HepG2 (cell line): ENCODE results near the gene ARL8A. TPM values are rescaled to one million over a fixed set of nuclear protein-coding genes. Genes with fewer than 3 reads are reported as not detected.
A peak's percentile ranks its signal among the peaks of the same experiment; 100 is the strongest.

Experiments
- ATAC-seq: fragments of 200-7000 bp; cut with Tn5 transposase; 3 replicates; pipeline ENCODE4 v1.9.1; 2020; ENCODE audit warnings: mild to moderate bottlenecking, moderate library complexity
- BruUV-seq: library from RNA; stranded (reverse); fragments of 400-500 nt; replicated peaks from 2 replicates; lab custom pipeline; 2021; lab: Mats Ljungman, UMichigan
- CTCF ChIA-PET: fragments of 300-600 bp; formaldehyde crosslinking; extraction: SDS; loops from one replicate; lab custom pipeline; 2021; ENCODE audit warnings: low total read pairs, inconsistent platforms, low intra/inter-chr PET ratio; lab: Yijun Ruan, JAX
- POLR2A ChIA-PET: fragments of 350-600 bp; sonication (Branson Sonifier 250); formaldehyde crosslinking; loops from one replicate; lab custom pipeline; 2020; ENCODE audit warnings: antibody characterized with exemption, inconsistent platforms; lab: Yijun Ruan, JAX
- DNase-seq: peaks from one replicate; pipeline ENCODE4 v3.0.0-alpha.2; 2015; ENCODE audit warnings: low spot score
- FAIRE-seq: peaks from 3 replicates; lab custom pipeline; 2011; peaks lifted over from hg19 to GRCh38; lab: Jason Lieb, UNC
- H2AFZ ChIP-seq: one replicate; pipeline ENCODE4 v1.6.1; 2011; ENCODE audit warnings: low read length, inconsistent platforms
- H3K27ac ChIP-seq: fragments of 300-600 bp; 3 replicates; pipeline ENCODE4 v1.8.0; 2011; ENCODE audit warnings: mixed run types, mild to moderate bottlenecking, mixed read lengths, low read length, inconsistent platforms; ENCODE audit not compliant: insufficient read depth; ENCODE audit errors: extremely low read length
- H3K27me3 ChIP-seq, 2 experiments: fragments of 200-600 bp in 1 of 2; 2 replicates in 1 of 2; 3 replicates in 1 of 2; pipeline versions ENCODE4 v1.6.0 to v1.8.0; 2011; ENCODE audit warnings: low read length in 2 of 2, mild to moderate bottlenecking in 2 of 2, moderate library complexity in 2 of 2, inconsistent platforms in 1 of 2; ENCODE audit not compliant: insufficient read depth in 2 of 2, control insufficient read depth in 1 of 2
- H3K36me3 ChIP-seq, 2 experiments: fragments of 200-600 bp in 1 of 2; replicated peaks in 1 of 2; 2 replicates in 1 of 2; 3 replicates in 1 of 2; pipeline versions ENCODE4 v1.5.1 to v1.8.0; 2011; ENCODE audit warnings: low read length in 2 of 2, inconsistent platforms in 1 of 2; ENCODE audit not compliant: insufficient read depth in 2 of 2, control insufficient read depth in 1 of 2
- H3K4me1 ChIP-seq: 2 replicates; pipeline ENCODE4 v1.5.1; 2012; ENCODE audit warnings: low read length, inconsistent platforms; ENCODE audit not compliant: insufficient read depth
- H3K4me2 ChIP-seq: 2 replicates; pipeline ENCODE4 v1.6.0; 2011; ENCODE audit warnings: low read depth, low read length, inconsistent platforms
- H3K4me3 ChIP-seq, 3 experiments: fragments of 200-600 bp in 1 of 3; sonication (generic), shearing (Covaris generic) in 1 of 3; replicated peaks in 1 of 3; 2 replicates each; pipeline ENCODE4 v1.5.1; 2011 to 2016; ENCODE audit warnings: low read length in 3 of 3, inconsistent platforms in 2 of 3, low read depth in 2 of 3, mild to moderate bottlenecking in 2 of 3, control low read depth in 1 of 3, mixed read lengths in 1 of 3; ENCODE audit not compliant: insufficient read depth in 1 of 3
- H3K79me2 ChIP-seq: one replicate; pipeline ENCODE4 v1.6.1; 2011; ENCODE audit warnings: low read length, inconsistent platforms; ENCODE audit not compliant: insufficient read depth
- H3K9ac ChIP-seq: 2 replicates; pipeline ENCODE4 v1.6.0; 2011; ENCODE audit warnings: mild to moderate bottlenecking, low read depth, low read length, inconsistent platforms; ENCODE audit not compliant: insufficient read depth
- H3K9me3 ChIP-seq: 2 replicates; pipeline ENCODE4 v1.5.1; 2012; ENCODE audit warnings: mild to moderate bottlenecking, low read length
- H4K20me1 ChIP-seq: 2 replicates; pipeline ENCODE4 v1.6.0; 2011; ENCODE audit warnings: inconsistent platforms, mild to moderate bottlenecking, low read length, moderate library complexity; ENCODE audit not compliant: insufficient read depth
- ELF4 ChIP-seq: sonication (generic); formaldehyde crosslinking; IDR thresholded peaks from 2 replicates; pipeline ENCODE4 v1.5.0; 2020; ENCODE audit warnings: missing genetic modification reagents, mild to moderate bottlenecking, moderate library complexity, borderline replicate concordance
- EZH2 ChIP-seq: conservative IDR thresholded peaks from 2 replicates; pipeline ENCODE4 v1.6.1; 2012; ENCODE audit warnings: mild to moderate bottlenecking, low read depth, low read length, moderate library complexity
- ZNF777 ChIP-seq: sonication (generic); formaldehyde crosslinking; IDR thresholded peaks from 2 replicates; pipeline ENCODE4 v1.4.0; 2020; ENCODE audit warnings: missing genetic modification reagents
- WGBS: methylation state at CpG from one replicate; pipeline ENCODE4 v1.1.6; 2017; ENCODE audit warnings: low lambda C conversion rate; 5-methylcytosine and 5-hydroxymethylcytosine counted together
- in situ Hi-C: cut with HindIII; loops from 2 replicates; pipeline ENCODE4 v1.10.0; 2017; ENCODE audit warnings: low pct_unique_long_range_greater_than_20kb; ENCODE audit not compliant: extremely low pct_ligation_motif_present
- intact Hi-C: fragments of 100-400 bp; cut with micrococcal nuclease; formaldehyde crosslinking; loops from one replicate; pipeline ENCODE4 v1.10.0; 2022; ENCODE audit not compliant: unreplicated experiment
- polyA plus RNA-seq, 8 experiments: library from polyadenylated mRNA; depleted of rRNA in 3 of 8; stranded (reverse) in 7 of 8; unstranded in 1 of 8; fragments of >200 nt; fragmentation: Illumina TruSeq in 4 of 8; extraction: Trizol in 4 of 8; gene quantifications; 2 replicates each; pipeline versions ENCODE4 v1.2.1 to v1.2.3, GENCODE V29; 2011 to 2016; ENCODE audit warnings: low read depth in 4 of 8, missing spikeins in 1 of 8, mixed read lengths in 1 of 8; ENCODE audit not compliant: insufficient read depth in 1 of 8
- total RNA-seq, 5 experiments: library from RNA; depleted of rRNA; stranded (reverse); fragments of >200 nt; fragmentation: Illumina TruSeq; extraction: Trizol; gene quantifications; 2 replicates each; pipeline ENCODE4 v1.2.3, GENCODE V29; 2016; ENCODE audit warnings: low read depth in 1 of 5
- TF ChIP-seq, protein P1 (sequence below): sonication (generic); formaldehyde crosslinking; IDR thresholded peaks from 2 replicates; pipeline ENCODE4 v1.4.0; 2020; ENCODE audit warnings: missing genetic modification reagents, borderline replicate concordance

Gene ARL8A
- total and polyA plus RNA-seq, 2 of the 13 experiments (the other 11 are each of a cell fraction or from before 2014, with no cell fraction given), result 2.7 to 23.4 TPM

DNA sequence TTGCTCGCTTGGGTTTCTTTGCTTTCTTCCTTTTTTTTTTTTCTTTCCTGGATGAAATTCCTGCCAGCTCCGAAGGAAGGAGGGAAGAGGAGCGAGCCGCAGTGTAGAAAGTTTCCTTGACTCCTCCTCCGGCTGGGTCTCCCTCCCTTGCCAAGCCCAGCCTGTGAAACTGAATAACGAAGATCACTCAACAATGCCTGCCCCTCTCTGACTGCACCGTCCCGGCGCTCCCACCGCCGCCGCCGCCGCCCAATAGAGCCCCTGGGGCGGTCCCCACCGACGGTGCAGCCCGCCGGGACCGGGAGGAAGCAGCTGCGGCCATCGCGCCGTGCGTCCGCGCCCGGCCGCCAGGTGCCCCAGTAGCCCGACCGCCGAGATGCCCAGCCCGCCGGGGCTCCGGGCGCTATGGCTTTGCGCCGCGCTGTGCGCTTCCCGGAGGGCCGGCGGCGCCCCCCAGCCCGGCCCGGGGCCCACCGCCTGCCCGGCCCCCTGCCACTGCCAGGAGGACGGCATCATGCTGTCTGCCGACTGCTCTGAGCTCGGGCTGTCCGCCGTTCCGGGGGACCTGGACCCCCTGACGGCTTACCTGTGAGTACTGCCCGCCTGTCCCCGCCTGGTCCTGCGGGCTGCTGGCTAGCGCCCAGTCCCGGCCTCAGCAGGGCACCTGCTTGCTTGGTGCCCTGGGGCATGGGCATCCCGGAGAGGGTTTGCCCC, 49.2 kb upstream of the ARL8A start, which contains the start of gene LGR6:
TSS of gene LGR6 (plus strand) at position 186 of the 714 bp plus-strand sequence. CDS start at position 377, 191 bp downstream.
- H3K4me2 ChIP-seq, result peak within 1 kb of the TSS; percentile 43
- POLR2A ChIA-PET, result no interaction called here

More for the DNA sequence above, 49.2 kb upstream of the ARL8A start, which contains the start of gene LGR6:
- intact Hi-C loops, result loop anchor here (2.0 to 5.0 kb wide), 2 partner anchors 44 to 121 kb away; no protein-coding TSS in a partner anchor
- Histone ChIP-seq H3K27ac (no peak within 1 kb of the TSS), H3K4me1 (peaks cover 33% of the 10 kb centered on the region), H4K20me1 (no peaks in the 10 kb centered on the region), H3K27me3 (peaks cover 11 to 28% of the 10 kb centered on the region in 2 experiments)
- no TSS peak for BruUV-seq
- DNase-seq, result no peak
- in situ Hi-C loops, result loop anchor here (10.0 kb wide), 1 partner anchor 521 kb away; the partner anchor contains the start of gene SYT2
- peak; percentile 7; the same call in 1 of the 3 replicates for ATAC-seq
- WGBS, result 9% methylated on average over 12 of the region's 61 CpGs
- TF ChIP-seq ZNF777 (peak; percentile 59), ELF4 (CRISPR knock-in tag) (no peak), EZH2 (peak; percentile 16; the same call in 1 of the 2 replicates)
- TF ChIP-seq, protein P1, sequence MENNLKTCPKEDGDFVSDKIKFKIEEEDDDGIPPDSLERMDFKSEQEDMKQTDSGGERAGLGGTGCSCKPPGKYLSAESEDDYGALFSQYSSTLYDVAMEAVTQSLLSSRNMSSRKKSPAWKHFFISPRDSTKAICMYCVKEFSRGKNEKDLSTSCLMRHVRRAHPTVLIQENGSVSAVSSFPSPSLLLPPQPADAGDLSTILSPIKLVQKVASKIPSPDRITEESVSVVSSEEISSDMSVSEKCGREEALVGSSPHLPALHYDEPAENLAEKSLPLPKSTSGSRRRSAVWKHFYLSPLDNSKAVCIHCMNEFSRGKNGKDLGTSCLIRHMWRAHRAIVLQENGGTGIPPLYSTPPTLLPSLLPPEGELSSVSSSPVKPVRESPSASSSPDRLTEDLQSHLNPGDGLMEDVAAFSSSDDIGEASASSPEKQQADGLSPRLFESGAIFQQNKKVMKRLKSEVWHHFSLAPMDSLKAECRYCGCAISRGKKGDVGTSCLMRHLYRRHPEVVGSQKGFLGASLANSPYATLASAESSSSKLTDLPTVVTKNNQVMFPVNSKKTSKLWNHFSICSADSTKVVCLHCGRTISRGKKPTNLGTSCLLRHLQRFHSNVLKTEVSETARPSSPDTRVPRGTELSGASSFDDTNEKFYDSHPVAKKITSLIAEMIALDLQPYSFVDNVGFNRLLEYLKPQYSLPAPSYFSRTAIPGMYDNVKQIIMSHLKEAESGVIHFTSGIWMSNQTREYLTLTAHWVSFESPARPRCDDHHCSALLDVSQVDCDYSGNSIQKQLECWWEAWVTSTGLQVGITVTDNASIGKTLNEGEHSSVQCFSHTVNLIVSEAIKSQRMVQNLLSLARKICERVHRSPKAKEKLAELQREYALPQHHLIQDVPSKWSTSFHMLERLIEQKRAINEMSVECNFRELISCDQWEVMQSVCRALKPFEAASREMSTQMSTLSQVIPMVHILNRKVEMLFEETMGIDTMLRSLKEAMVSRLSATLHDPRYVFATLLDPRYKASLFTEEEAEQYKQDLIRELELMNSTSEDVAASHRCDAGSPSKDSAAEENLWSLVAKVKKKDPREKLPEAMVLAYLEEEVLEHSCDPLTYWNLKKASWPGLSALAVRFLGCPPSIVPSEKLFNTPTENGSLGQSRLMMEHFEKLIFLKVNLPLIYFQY (CRISPR knock-in tag), result no peak
- TF ChIP-seq, all 625 proteins: peak for 2
- no peaks in the 10 kb centered on the region for H3K36me3 ChIP-seq
- no peak within 1 kb of the TSS; a peak in 1 of 6 replicates for H3K4me3 ChIP-seq
- no peak within 1 kb of the TSS for H2AFZ ChIP-seq
- CTCF ChIA-PET, result interaction anchor here (1.2 kb wide), 1 partner anchor 122 kb away, joined by 9 read pairs; no protein-coding TSS in a partner anchor
- FAIRE-seq, result no peak
- no peak within 1 kb of the TSS for H3K9ac ChIP-seq
- H3K9me3 ChIP-seq, result no peaks in the 10 kb centered on the region
- H3K79me2 ChIP-seq, result no peaks in the 10 kb centered on the region
